Left lung (tissue), 10 donors: ENCODE results near the gene ZNFX1. TPM values are rescaled to one million over a fixed set of nuclear protein-coding genes. Genes with fewer than 3 reads are reported as not detected.

Experiments
- ATAC-seq: fragments of 200-7000 bp; cut with Tn5 transposase; one replicate; pipeline ENCODE4 v1.9.1; 2020; ENCODE audit warnings: moderate library complexity
- DNase-seq, 4 donors: peaks; one replicate each; pipeline ENCODE4 v3.0.0-alpha.2; 2013 to 2020
- H3K27ac ChIP-seq, 2 donors: fragments of 200-600 bp; sonication (generic) in 1 of 2; one replicate each; pipeline versions ENCODE4 v1.5.0 to v1.8.0; 2020 to 2021
- H3K27me3 ChIP-seq, 2 donors: fragments of 200-600 bp; sonication (generic) in 1 of 2; one replicate each; pipeline versions ENCODE4 v1.5.0 to v1.8.0; 2020 to 2021
- H3K36me3 ChIP-seq, 2 donors: fragments of 200-600 bp; sonication (generic) in 1 of 2; one replicate each; pipeline versions ENCODE4 v1.5.0 to v1.8.0; 2020 to 2021
- H3K4me1 ChIP-seq, 2 donors: fragments of 200-600 bp; one replicate each; pipeline ENCODE4 v1.8.0; 2021
- H3K4me3 ChIP-seq, 2 donors: fragments of 200-600 bp; sonication (generic) in 1 of 2; one replicate each; pipeline versions ENCODE4 v1.5.0 to v1.8.0; 2020 to 2021; ENCODE audit warnings: mild to moderate bottlenecking in 1 of 2
- H3K9me3 ChIP-seq, 2 donors: fragments of 200-600 bp; sonication (generic) in 1 of 2; one replicate each; pipeline versions ENCODE4 v1.5.0 to v1.8.0; 2020 to 2021
- CTCF ChIP-seq, 2 donors: fragments of 200-600 bp; sonication (generic) in 1 of 2; IDR thresholded peaks; one replicate each; pipeline versions ENCODE4 v1.5.0 to v1.8.0; 2021; ENCODE audit warnings: antibody characterized with exemption in 2 of 2
- intact Hi-C, 2 donors: fragments of 100-400 bp; cut with DNase I; formaldehyde crosslinking; loops; one replicate each; pipeline versions ENCODE4 v1.11.2 to v1.14.2; 2022
- polyA plus RNA-seq, 6 donors: library from polyadenylated mRNA; unstranded; fragments of 120-200 nt; gene quantifications; one replicate each; pipeline ENCODE4 v1.2.1, GENCODE V29; 2013; ENCODE audit not compliant: insufficient read length in 6 of 6
- total RNA-seq, 2 donors: library from RNA; stranded (reverse); fragmentation: NEBNext Ultra II Directional; extraction: Animal tissue kit (Norgen Biotek cat#: 25700); gene quantifications; one replicate each; pipeline ENCODE4 v1.2.1, GENCODE V29; 2021
- donor health status: DM: no; HTN: yes; CAD: no.
- donor health status: DM: no; HTN: no; CAD: no.

ZNFX1 gene
- total and polyA plus RNA-seq, 8 donors = 15.5 to 41.0 (median 16.6) TPM

GRCh38 chr20:49260218-49260617 lies 17.6 kb downstream of the ZNFX1 start:
- no peak for ATAC-seq
- Histone ChIP-seq H3K36me3 (peaks cover 7 to 100% of the 10 kb centered on the region in 2 donors), H3K27me3 (no peaks in the 10 kb centered on the region), H3K27ac (no peak overlapping the region), H3K9me3 (no peaks in the 10 kb centered on the region), H3K4me1 (no peaks in the 10 kb centered on the region), H3K4me3 (no peak overlapping the region)
- TF ChIP-seq CTCF (IDR thresholded peaks at IDR 0.05) = no peak
- intact Hi-C loops = no loop called here
- DNase-seq = no peak

GRCh38 chr20:49259799-49260198 lies 18.1 kb downstream of the ZNFX1 start:
- peaks cover 7 to 100% of the 10 kb centered on the region in 2 donors for H3K36me3 ChIP-seq

GRCh38 chr20:49259284-49259683 lies 18.6 kb downstream of the ZNFX1 start:
- no peak overlapping the region for H3K4me3 ChIP-seq
- H3K9me3 ChIP-seq = no peaks in the 10 kb centered on the region
- TF ChIP-seq CTCF (IDR thresholded peaks at IDR 0.05) = no peak
- ATAC-seq = no peak
- intact Hi-C loops = no loop called here
- no peak for DNase-seq
- no peak overlapping the region for H3K27ac ChIP-seq
- H3K36me3 ChIP-seq = peaks cover 7 to 100% of the 10 kb centered on the region in 2 donors
- H3K4me1 ChIP-seq = no peaks in the 10 kb centered on the region
- no peaks in the 10 kb centered on the region for H3K27me3 ChIP-seq

More at GRCh38 chr20:49259799-49260198, 18.1 kb downstream of the ZNFX1 start:
- H3K9me3 ChIP-seq = no peaks in the 10 kb centered on the region
- DNase-seq (no peak), ATAC-seq (no peak)
- intact Hi-C loops = no loop called here
- H3K4me3 ChIP-seq = no peak overlapping the region
- no peak overlapping the region for H3K27ac ChIP-seq
- no peak for TF ChIP-seq CTCF (IDR thresholded peaks at IDR 0.05)
- H3K27me3 ChIP-seq = no peaks in the 10 kb centered on the region
- no peaks in the 10 kb centered on the region for H3K4me1 ChIP-seq

- Histone ChIP-seq H3K4me3 (no peak overlapping the region), H3K27me3 (no peaks in the 10 kb centered on the region), H3K27ac (no peak overlapping the region), H3K4me1 (no peaks in the 10 kb centered on the region), H3K36me3 (peaks cover 0 to 100% of the 10 kb centered on the region in 2 donors), H3K9me3 (no peaks in the 10 kb centered on the region)
- DNase-seq = no peak
- intact Hi-C loops = no loop called here
- TF ChIP-seq CTCF (IDR thresholded peaks at IDR 0.05) = no peak
- ATAC-seq = no peak
Measured at GRCh38 chr20:49256261-49256660, 21.6 kb downstream of the ZNFX1 start.

- ATAC-seq (no peak), DNase-seq (no peak)
- Histone ChIP-seq H3K27me3 (no peaks in the 10 kb centered on the region), H3K4me1 (peaks cover 0 to 9% of the 10 kb centered on the region in 2 donors), H3K36me3 (peaks cover 0 to 100% of the 10 kb centered on the region in 2 donors), H3K9me3 (no peaks in the 10 kb centered on the region), H3K27ac (no peak overlapping the region), H3K4me3 (no peak overlapping the region)
- TF ChIP-seq CTCF (IDR thresholded peaks at IDR 0.05) = no peak
- intact Hi-C loops = no loop called here
Measured at GRCh38 chr20:49252556-49253350, 25.1 kb downstream of the ZNFX1 start.
